ENCODE data around the gene RASAL1.

GRCh38 chr12:113108308-113108707, 27.3 kb downstream of the RASAL1 start:
- TF ChIP-seq CTCF (optimal IDR thresholded peaks at IDR 0.05 in 1 of 3, IDR thresholded peaks at IDR 0.05 in 1 of 3, conservative IDR thresholded peaks at IDR 0.05 in 1 of 3; ENCODE audit: extremely low read depth in 1 of 3, insufficient read depth in 2 of 3, low read length in 3 of 3) (no peak), EZH2 (IDR thresholded peaks at IDR 0.05; ENCODE audit: low read length) (no peak)

All from keratinocyte (primary cell).